ENCODE results near the gene CDCA3. TPM values are rescaled to one million over a fixed set of nuclear protein-coding genes. Genes with fewer than 3 reads are reported as not detected.

Gene CDCA3
- total and polyA plus RNA-seq, 7 experiments from 2014 or later = 0.64 to 55.6 (median 1.4) TPM; not detected in 1

GRCh38 chr12:6849427-6849826 is 1.7 kb downstream of the CDCA3 start:
- Mint-ChIP-seq H3K4me3 (peak overlapping the region in 2 of 10 donors; percentile 48 to 95), H3K36me3 (peaks cover 0 to 25% (median 8%) of the 10 kb centered on the region in 5 donors), H3K27me3 (no peaks in the 10 kb centered on the region), H3K9me3 (no peaks in the 10 kb centered on the region), H3K4me1 (peaks cover 12 to 38% (median 22%) of the 10 kb centered on the region in 7 donors), H3K27ac (peak overlapping the region in 2 of 9 donors; percentile 9 to 65)
- intact Hi-C loops (cut with micrococcal nuclease) = no loop called here
- DNase-seq = no peak
- no peak for ATAC-seq
- Histone ChIP-seq H3K9me3 (ENCODE audit: control insufficient read depth in 2 of 3, low read length in 3 of 3) (no peaks in the 10 kb centered on the region), H3K4me1 (ENCODE audit: control insufficient read depth in 2 of 2, insufficient read depth in 2 of 2, low read length in 2 of 2) (peaks cover 16 to 17% of the 10 kb centered on the region in 2 donors), H3K36me3 (ENCODE audit: control insufficient read depth in 2 of 3, insufficient read depth in 3 of 3, low read length in 3 of 3) (peaks cover 0 to 6% (median 4%) of the 10 kb centered on the region in 3 experiments), H3K4me3 (ENCODE audit: low read length) (no peak overlapping the region), H3K27ac (ENCODE audit: low read depth, low read length) (no peak overlapping the region), H3K27me3 (ENCODE audit: control insufficient read depth in 2 of 2, insufficient read depth in 2 of 2, low read length in 2 of 2) (no peaks in the 10 kb centered on the region)
- ChIA-PET CTCF (interaction anchor here (0.6 to 2.0 kb wide), 3 partner anchors 14 to 227 kb away, joined by 3 to 5 read pairs (median 4); partner anchors contain the start of gene P3H3), POLR2A (interaction anchor here (0.6 to 1.2 kb wide), 3 partner anchors 38 to 144 kb away, joined by 3 to 4 read pairs (median 3); partner anchors contain the start of gene COPS7A)

- H3K36me3 ChIP-seq (ENCODE audit: control insufficient read depth in 2 of 3, insufficient read depth in 3 of 3, low read length in 3 of 3) = peaks cover 0 to 6% (median 4%) of the 10 kb centered on the region in 3 experiments
- no peak for ATAC-seq
- no peak overlapping the region for H3K27ac ChIP-seq (ENCODE audit: low read depth, low read length)
- no peaks in the 10 kb centered on the region for H3K27me3 ChIP-seq (ENCODE audit: control insufficient read depth in 2 of 2, insufficient read depth in 2 of 2, low read length in 2 of 2)
- ChIA-PET CTCF (interaction anchor here (0.6 to 2.3 kb wide), 3 partner anchors 25 to 90 kb away, joined by 3 to 5 read pairs (median 3); partner anchors contain the start of gene SPSB2), POLR2A (no interaction called here)
- peaks cover 0 to 5% of the 10 kb centered on the region in 2 donors for H3K4me1 ChIP-seq (ENCODE audit: control insufficient read depth in 2 of 2, insufficient read depth in 2 of 2, low read length in 2 of 2)
- Mint-ChIP-seq H3K4me1 (peaks cover 0 to 25% (median 7%) of the 10 kb centered on the region in 7 donors), H3K36me3 (peaks cover 0 to 22% (median 10%) of the 10 kb centered on the region in 5 donors), H3K9me3 (no peaks in the 10 kb centered on the region), H3K27me3 (no peaks in the 10 kb centered on the region), H3K27ac (peak overlapping the region in 1 of 9 donors; percentile 44), H3K4me3 (no peak overlapping the region)
- H3K9me3 ChIP-seq (ENCODE audit: control insufficient read depth in 2 of 3, low read length in 3 of 3) = no peaks in the 10 kb centered on the region
- intact Hi-C loops (cut with micrococcal nuclease) = no loop called here
- no peak overlapping the region for H3K4me3 ChIP-seq (ENCODE audit: low read length)
- DNase-seq = no peak
Measured at GRCh38 chr12:6847676-6848075, 3.4 kb downstream of the CDCA3 start.

GRCh38 chr12:6846316-6846869 is 4.7 kb downstream of the CDCA3 start:
- no peak for DNase-seq
- peaks cover 0 to 24% (median 5%) of the 10 kb centered on the region in 7 donors for H3K4me1 Mint-ChIP-seq
- H3K9me3 Mint-ChIP-seq = no peaks in the 10 kb centered on the region
- Histone ChIP-seq H3K27me3 (ENCODE audit: control insufficient read depth in 2 of 2, insufficient read depth in 2 of 2, low read length in 2 of 2) (no peaks in the 10 kb centered on the region), H3K9me3 (ENCODE audit: control insufficient read depth in 2 of 3, low read length in 3 of 3) (no peaks in the 10 kb centered on the region), H3K36me3 (ENCODE audit: control insufficient read depth in 2 of 3, insufficient read depth in 3 of 3, low read length in 3 of 3) (peaks cover 0 to 6% (median 4%) of the 10 kb centered on the region in 3 experiments), H3K4me1 (ENCODE audit: control insufficient read depth in 2 of 2, insufficient read depth in 2 of 2, low read length in 2 of 2) (peaks cover 0 to 5% of the 10 kb centered on the region in 2 donors), H3K4me3 (ENCODE audit: low read length) (no peak overlapping the region), H3K27ac (ENCODE audit: low read depth, low read length) (no peak overlapping the region)
- no peak overlapping the region for H3K27ac Mint-ChIP-seq
- H3K27me3 Mint-ChIP-seq = no peaks in the 10 kb centered on the region
- intact Hi-C loops (cut with micrococcal nuclease) = no loop called here
- ATAC-seq = no peak
- CTCF ChIA-PET = interaction anchor here (2.3 kb wide), 1 partner anchor 26 kb away, joined by 5 read pairs; the partner anchor contains the start of gene SPSB2
- POLR2A ChIA-PET = interaction anchor here (0.9 kb wide), 1 partner anchor 18 kb away, joined by 5 read pairs; the partner anchor contains the start of gene P3H3
- peaks cover 0 to 22% (median 10%) of the 10 kb centered on the region in 5 donors for H3K36me3 Mint-ChIP-seq
- H3K4me3 Mint-ChIP-seq = no peak overlapping the region

GRCh38 chr12:6845395-6845794 is 5.7 kb downstream of the CDCA3 start:
- CTCF ChIA-PET = no interaction called here

GRCh38 chr12:6843118-6843902 is 7.8 kb downstream of the CDCA3 start:
- CTCF ChIA-PET = interaction anchor here (1.0 to 1.7 kb wide), 2 partner anchors 9 to 22 kb away, joined by 3 to 8 read pairs; no protein-coding TSS in a partner anchor
- no peaks in the 10 kb centered on the region for H3K27me3 Mint-ChIP-seq

More at GRCh38 chr12:6845395-6845794, 5.7 kb downstream of the CDCA3 start:
- Mint-ChIP-seq H3K9me3 (no peaks in the 10 kb centered on the region), H3K36me3 (peaks cover 0 to 21% (median 10%) of the 10 kb centered on the region in 5 donors), H3K27me3 (no peaks in the 10 kb centered on the region), H3K27ac (no peak overlapping the region), H3K4me1 (peaks cover 0 to 18% (median 0%) of the 10 kb centered on the region in 7 donors), H3K4me3 (no peak overlapping the region)
- H3K4me3 ChIP-seq (ENCODE audit: low read length) = no peak overlapping the region
- no peaks in the 10 kb centered on the region for H3K27me3 ChIP-seq (ENCODE audit: control insufficient read depth in 2 of 2, insufficient read depth in 2 of 2, low read length in 2 of 2)
- POLR2A ChIA-PET = interaction anchor here (0.7 to 1.2 kb wide), 2 partner anchors 29 to 93 kb away, joined by 3 read pairs; no protein-coding TSS in a partner anchor
- intact Hi-C loops (cut with micrococcal nuclease) = no loop called here
- no peaks in the 10 kb centered on the region for H3K4me1 ChIP-seq (ENCODE audit: control insufficient read depth in 2 of 2, insufficient read depth in 2 of 2, low read length in 2 of 2)
- no peaks in the 10 kb centered on the region for H3K9me3 ChIP-seq (ENCODE audit: control insufficient read depth in 2 of 3, low read length in 3 of 3)
- no peak for DNase-seq
- no peak overlapping the region for H3K27ac ChIP-seq (ENCODE audit: low read depth, low read length)
- no peak for ATAC-seq
- peaks cover 0 to 6% (median 4%) of the 10 kb centered on the region in 3 experiments for H3K36me3 ChIP-seq (ENCODE audit: control insufficient read depth in 2 of 3, insufficient read depth in 3 of 3, low read length in 3 of 3)

GRCh38 chr12:6842075-6842474 is 9.0 kb downstream of the CDCA3 start:
- no peak overlapping the region for H3K4me3 Mint-ChIP-seq
- CTCF ChIA-PET = no interaction called here
- intact Hi-C loops (cut with micrococcal nuclease) = no loop called here
- no peaks in the 10 kb centered on the region for H3K9me3 Mint-ChIP-seq
- peaks cover 0 to 3% (median 0%) of the 10 kb centered on the region in 7 donors for H3K4me1 Mint-ChIP-seq
- Histone ChIP-seq H3K9me3 (ENCODE audit: control insufficient read depth in 2 of 3, low read length in 3 of 3) (no peaks in the 10 kb centered on the region), H3K36me3 (ENCODE audit: control insufficient read depth in 2 of 3, insufficient read depth in 3 of 3, low read length in 3 of 3) (peaks cover 0 to 6% (median 4%) of the 10 kb centered on the region in 3 experiments), H3K4me3 (ENCODE audit: low read length) (no peak overlapping the region), H3K27me3 (ENCODE audit: control insufficient read depth in 2 of 2, insufficient read depth in 2 of 2, low read length in 2 of 2) (no peaks in the 10 kb centered on the region), H3K27ac (ENCODE audit: low read depth, low read length) (no peak overlapping the region), H3K4me1 (ENCODE audit: control insufficient read depth in 2 of 2, insufficient read depth in 2 of 2, low read length in 2 of 2) (no peaks in the 10 kb centered on the region)
- H3K36me3 Mint-ChIP-seq = peaks cover 0 to 10% (median 5%) of the 10 kb centered on the region in 5 donors
- peak overlapping the region in 1 of 9 donors; percentile 9 for H3K27ac Mint-ChIP-seq
- ATAC-seq = no peak
- POLR2A ChIA-PET = interaction anchor here (0.7 to 1.6 kb wide), 6 partner anchors 9 to 89 kb away, joined by 3 to 5 read pairs (median 4); partner anchors contain the start of genes CDCA3, MLF2 and TPI1
- no peaks in the 10 kb centered on the region for H3K27me3 Mint-ChIP-seq
- no peak for DNase-seq

More at GRCh38 chr12:6843118-6843902, 7.8 kb downstream of the CDCA3 start:
- Histone ChIP-seq H3K9me3 (ENCODE audit: control insufficient read depth in 2 of 3, low read length in 3 of 3) (no peaks in the 10 kb centered on the region), H3K36me3 (ENCODE audit: control insufficient read depth in 2 of 3, insufficient read depth in 3 of 3, low read length in 3 of 3) (peaks cover 0 to 6% (median 4%) of the 10 kb centered on the region in 3 experiments), H3K27ac (ENCODE audit: low read depth, low read length) (no peak overlapping the region), H3K4me3 (ENCODE audit: low read length) (no peak overlapping the region), H3K4me1 (ENCODE audit: control insufficient read depth in 2 of 2, insufficient read depth in 2 of 2, low read length in 2 of 2) (no peaks in the 10 kb centered on the region), H3K27me3 (ENCODE audit: control insufficient read depth in 2 of 2, insufficient read depth in 2 of 2, low read length in 2 of 2) (no peaks in the 10 kb centered on the region)
- Mint-ChIP-seq H3K27ac (no peak overlapping the region), H3K36me3 (peaks cover 0 to 11% (median 10%) of the 10 kb centered on the region in 5 donors), H3K9me3 (no peaks in the 10 kb centered on the region), H3K4me1 (peaks cover 0 to 3% (median 0%) of the 10 kb centered on the region in 7 donors), H3K4me3 (no peak overlapping the region)
- DNase-seq = no peak
- POLR2A ChIA-PET = interaction anchor here (0.6 to 1.6 kb wide), 2 partner anchors 8 to 91 kb away, joined by 3 to 4 read pairs; partner anchors contain the start of gene CDCA3
- ATAC-seq = no peak
- intact Hi-C loops (cut with micrococcal nuclease) = no loop called here

All from naive thymus-derived CD4-positive, alpha-beta T cell (primary cell).